ENCODE data around the gene PSMG2.

DNA sequence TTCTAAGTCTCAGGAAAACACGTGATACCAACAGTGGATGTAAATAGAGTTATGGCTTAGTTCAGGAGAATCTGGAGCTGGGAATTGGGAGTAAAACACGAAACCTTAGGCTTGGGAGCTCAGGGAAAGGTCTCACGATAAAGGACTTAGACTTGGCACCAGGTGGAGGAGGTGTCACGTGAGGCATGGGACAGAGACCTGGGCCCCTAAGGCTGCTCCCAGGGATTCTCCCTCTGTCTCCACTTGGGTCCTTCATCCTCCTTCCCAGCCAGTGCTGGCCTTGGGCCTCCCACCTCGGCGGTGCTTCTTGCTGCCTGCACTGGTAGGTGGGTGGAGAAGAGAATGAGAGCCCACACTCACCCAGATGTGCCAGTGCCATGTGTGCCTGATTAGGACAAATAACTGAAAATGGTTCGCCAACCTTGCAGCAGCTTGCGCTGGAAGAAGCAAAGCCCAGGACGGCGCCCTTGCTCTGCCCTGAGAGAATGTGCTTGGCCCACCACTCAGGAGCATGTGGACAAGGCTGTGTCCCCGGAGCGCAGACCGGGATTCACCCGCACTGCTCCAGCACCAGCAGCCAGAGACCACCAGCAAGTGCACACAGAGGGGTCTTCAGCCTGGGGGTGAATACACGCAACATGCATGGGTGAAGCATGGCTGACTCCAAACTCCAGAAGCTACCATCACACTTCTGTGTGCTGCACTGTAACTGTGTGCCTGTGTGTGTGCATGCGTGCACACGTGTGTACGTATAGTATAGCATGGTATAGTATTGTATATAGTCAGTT is 48.1 kb downstream of the PSMG2 start:
- TF ChIP-seq, protein P1, sequence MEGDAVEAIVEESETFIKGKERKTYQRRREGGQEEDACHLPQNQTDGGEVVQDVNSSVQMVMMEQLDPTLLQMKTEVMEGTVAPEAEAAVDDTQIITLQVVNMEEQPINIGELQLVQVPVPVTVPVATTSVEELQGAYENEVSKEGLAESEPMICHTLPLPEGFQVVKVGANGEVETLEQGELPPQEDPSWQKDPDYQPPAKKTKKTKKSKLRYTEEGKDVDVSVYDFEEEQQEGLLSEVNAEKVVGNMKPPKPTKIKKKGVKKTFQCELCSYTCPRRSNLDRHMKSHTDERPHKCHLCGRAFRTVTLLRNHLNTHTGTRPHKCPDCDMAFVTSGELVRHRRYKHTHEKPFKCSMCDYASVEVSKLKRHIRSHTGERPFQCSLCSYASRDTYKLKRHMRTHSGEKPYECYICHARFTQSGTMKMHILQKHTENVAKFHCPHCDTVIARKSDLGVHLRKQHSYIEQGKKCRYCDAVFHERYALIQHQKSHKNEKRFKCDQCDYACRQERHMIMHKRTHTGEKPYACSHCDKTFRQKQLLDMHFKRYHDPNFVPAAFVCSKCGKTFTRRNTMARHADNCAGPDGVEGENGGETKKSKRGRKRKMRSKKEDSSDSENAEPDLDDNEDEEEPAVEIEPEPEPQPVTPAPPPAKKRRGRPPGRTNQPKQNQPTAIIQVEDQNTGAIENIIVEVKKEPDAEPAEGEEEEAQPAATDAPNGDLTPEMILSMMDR (IDR thresholded peaks at IDR 0.05): no peak
- TF ChIP-seq POLR2A (IDR thresholded peaks at IDR 0.05): no peak

Measured in breast epithelium (tissue), 3 donors.